SK-N-SH (cell line): Measurements from ENCODE around the gene MAP3K4. TPM values are rescaled to one million over a fixed set of nuclear protein-coding genes. Genes with fewer than 3 reads are reported as not detected.

Experiments
- CTCF ChIA-PET: fragments of 300-600, 350-600 bp; formaldehyde crosslinking; extraction: SDS; loops from one replicate; lab custom pipeline; 2021; lab: Yijun Ruan, JAX
- POLR2A ChIA-PET: fragments of 350-600 bp; sonication (Branson Sonifier 250); formaldehyde crosslinking; extraction: SDS; loops from one replicate; lab custom pipeline; 2020; ENCODE audit warnings: antibody characterized with exemption, inconsistent platforms; lab: Yijun Ruan, JAX
- DNase-seq: peaks from one replicate; pipeline ENCODE4 v3.0.0; 2012
- H2AFZ ChIP-seq: fragments of 200-600 bp; sonication (generic); 2 replicates; pipeline ENCODE4 v1.8.1; 2016; ENCODE audit warnings: antibody characterized with exemption, mild to moderate bottlenecking, low read depth
- H3F3A ChIP-seq: fragments of 200-600 bp; sonication (generic); replicated peaks from 2 replicates; pipeline ENCODE3; 2016; ENCODE audit warnings: antibody characterized with exemption, mild to moderate bottlenecking; ENCODE audit not compliant: insufficient read depth
- H3K27ac ChIP-seq, 2 experiments: fragments of 200-500 bp in 1 of 2; fragments of 200-600 bp in 1 of 2; sonication (Bioruptor generic) in 1 of 2; sonication (generic), shearing (Covaris generic) in 1 of 2; 2 replicates each; pipeline versions ENCODE4 v1.5.1 to v1.6.1; 2014 to 2016; ENCODE audit warnings: low read depth in 2 of 2, inconsistent platforms in 1 of 2, low read length in 1 of 2, mild to moderate bottlenecking in 1 of 2, mixed read lengths in 1 of 2
- H3K27me3 ChIP-seq: fragments of 200-600 bp; sonication (generic), shearing (Covaris generic); 2 replicates; pipeline ENCODE4 v1.6.1; 2016; ENCODE audit warnings: mixed run types; ENCODE audit not compliant: insufficient read depth
- H3K36me3 ChIP-seq, 2 experiments: fragments of 200-500 bp in 1 of 2; fragments of 200-600 bp in 1 of 2; sonication (Bioruptor generic) in 1 of 2; sonication (generic) in 1 of 2; replicated peaks in 1 of 2; 2 replicates each; pipeline versions ENCODE3 to v1.5.1; 2014 to 2016; ENCODE audit warnings: low read length in 1 of 2, mild to moderate bottlenecking in 1 of 2; ENCODE audit not compliant: insufficient read depth in 2 of 2, control insufficient read depth in 1 of 2
- H3K4me1 ChIP-seq, 2 experiments: fragments of 200-500 bp in 1 of 2; fragments of 200-600 bp in 1 of 2; sonication (Bioruptor generic) in 1 of 2; sonication (generic), shearing (Covaris generic) in 1 of 2; 2 replicates each; pipeline versions ENCODE4 v1.5.1 to v1.6.1; 2014 to 2016; ENCODE audit warnings: low read depth in 1 of 2, low read length in 1 of 2, mixed run types in 1 of 2; ENCODE audit not compliant: insufficient read depth in 2 of 2, control insufficient read depth in 1 of 2
- H3K4me2 ChIP-seq: fragments of 200-600 bp; sonication (generic), shearing (Covaris generic); 2 replicates; pipeline ENCODE4 v1.6.1; 2017; ENCODE audit warnings: mixed run types
- H3K4me3 ChIP-seq, 2 experiments: fragments of 200-500 bp in 1 of 2; fragments of 200-600 bp in 1 of 2; sonication (Bioruptor generic) in 1 of 2; sonication (generic), shearing (Covaris generic) in 1 of 2; 2 replicates each; pipeline versions ENCODE4 v1.5.1 to v1.8.1; 2014 to 2016; ENCODE audit warnings: low read depth in 2 of 2, inconsistent platforms in 1 of 2, low read length in 1 of 2, mild to moderate bottlenecking in 1 of 2, mixed read lengths in 1 of 2, moderate library complexity in 1 of 2
- H3K79me2 ChIP-seq: fragments of 200-600 bp; sonication (generic); 2 replicates; pipeline ENCODE4 v1.8.1; 2017; ENCODE audit warnings: mild to moderate bottlenecking; ENCODE audit not compliant: insufficient read depth
- H3K9ac ChIP-seq: fragments of 200-600 bp; sonication (generic); 2 replicates; pipeline ENCODE4 v1.6.1; 2017; ENCODE audit warnings: mixed run types
- H3K9me2 ChIP-seq: fragments of 200-600 bp; sonication (generic); 2 replicates; pipeline ENCODE4 v1.6.1; 2017; ENCODE audit warnings: mixed run types
- H3K9me3 ChIP-seq: fragments of 200-600 bp; sonication (generic); 2 replicates; pipeline ENCODE4 v1.6.1; 2017; ENCODE audit warnings: mixed run types, mild to moderate bottlenecking, moderate library complexity
- H4K20me1 ChIP-seq: fragments of 200-600 bp; sonication (generic); 2 replicates; pipeline ENCODE4 v1.6.1; 2017; ENCODE audit warnings: mild to moderate bottlenecking, mixed run types; ENCODE audit not compliant: insufficient read depth
- CTCF ChIP-seq: fragments of 200-600 bp; sonication (generic); IDR thresholded peaks from 2 replicates; pipeline ENCODE4 v1.6.1; 2017; ENCODE audit warnings: antibody characterized with exemption, mild to moderate bottlenecking, moderate library complexity
- FOXM1 ChIP-seq: IDR thresholded peaks from 2 replicates; pipeline ENCODE4 v1.4.0; 2012; ENCODE audit warnings: low read depth, mild to moderate bottlenecking
- GABPA ChIP-seq: IDR thresholded peaks from 2 replicates; pipeline ENCODE4 v1.4.0; 2012; ENCODE audit warnings: low read depth, mild to moderate bottlenecking
- GATA2 ChIP-seq: sonication (generic); formaldehyde crosslinking; IDR thresholded peaks from 2 replicates; pipeline ENCODE4 v1.5.0; 2020; ENCODE audit warnings: mild to moderate bottlenecking, missing genetic modification reagents
- MAX ChIP-seq: IDR thresholded peaks from 2 replicates; pipeline ENCODE4 v1.4.0; 2012; ENCODE audit warnings: low read depth
- NFIC ChIP-seq: IDR thresholded peaks from 2 replicates; pipeline ENCODE4 v1.4.0; 2012; ENCODE audit warnings: borderline replicate concordance
- RAD21 ChIP-seq: IDR thresholded peaks from 2 replicates; pipeline ENCODE4 v1.6.1; 2012; ENCODE audit warnings: mild to moderate bottlenecking, low read length
- RCOR1 ChIP-seq: fragments of 150-350 bp; IDR thresholded peaks from 2 replicates; pipeline ENCODE4 v1.6.1; 2017; ENCODE audit warnings: antibody characterized with exemption, low read length
- RXRA ChIP-seq: IDR thresholded peaks from 2 replicates; pipeline ENCODE4 v1.4.0; 2012; ENCODE audit warnings: low read depth, mild to moderate bottlenecking, borderline replicate concordance
- TAF1 ChIP-seq: IDR thresholded peaks from 2 replicates; pipeline ENCODE4 v1.6.1; 2012; ENCODE audit warnings: low read depth, mild to moderate bottlenecking, low read length, moderate library complexity, borderline replicate concordance
- TEAD4 ChIP-seq: IDR thresholded peaks from 2 replicates; pipeline ENCODE4 v1.4.0; 2012; ENCODE audit warnings: mild to moderate bottlenecking, borderline replicate concordance; ENCODE audit not compliant: insufficient read depth
- USF2 ChIP-seq: fragments of 150-350 bp; IDR thresholded peaks from 2 replicates; pipeline ENCODE4 v1.6.1; 2017; ENCODE audit warnings: antibody characterized with exemption, low read length, low read depth, borderline replicate concordance
- ZBTB33 ChIP-seq: IDR thresholded peaks from 2 replicates; pipeline ENCODE4 v1.4.0; 2012; ENCODE audit warnings: low read depth, borderline replicate concordance
- WGBS: methylation state at CpG from one replicate; pipeline ENCODE4 v1.1.6; 2017; ENCODE audit warnings: low lambda C conversion rate; 5-methylcytosine and 5-hydroxymethylcytosine counted together
- polyA plus RNA-seq, 3 experiments: library from polyadenylated mRNA; depleted of rRNA; stranded (reverse); fragments of >200 nt; gene quantifications; 2 replicates each; pipeline ENCODE4 v1.2.3, GENCODE V29; 2012

MAP3K4 gene
- polyA plus RNA-seq, 1 of the 3 experiments (the other 2 are of a cell fraction): 6.8 TPM

- DNase-seq: no peak
- TF ChIP-seq RXRA (no peak), GATA2 (CRISPR knock-in tag) (no peak), FOXM1 (no peak), MAX (no peak), RAD21 (no peak), ZBTB33 (no peak), TEAD4 (no peak), TAF1 (no peak), NFIC (no peak), USF2 (no peak), GABPA (no peak), CTCF (no peak), RCOR1 (no peak)
- TF ChIP-seq, all 33 proteins: peak for 0
- ChIA-PET CTCF (interaction anchor here (1.4 kb wide), 2 partner anchors 22 to 40 kb away, joined by 4 to 7 read pairs; no protein-coding TSS in a partner anchor), POLR2A (no interaction called here)
- Histone ChIP-seq H3K9me3 (no peaks in the 10 kb centered on the region), H3K27ac (no peak overlapping the region), H3K9me2 (no peaks in the 10 kb centered on the region), H3K9ac (no peak overlapping the region), H3K4me3 (no peak overlapping the region), H3K4me2 (no peak overlapping the region; the same call in 1 of the 2 replicates), H3F3A (no peaks in the 10 kb centered on the region), H3K4me1 (no peaks in the 10 kb centered on the region; a peak in 1 of 4 replicates), H3K36me3 (no peaks in the 10 kb centered on the region), H2AFZ (no peak overlapping the region), H3K79me2 (no peaks in the 10 kb centered on the region), H4K20me1 (no peaks in the 10 kb centered on the region), H3K27me3 (no peaks in the 10 kb centered on the region; the same call in 1 of the 2 replicates)
- 32% methylated on average over 11 of the region's 11 CpGs for WGBS
These were observed 38.8 kb upstream of the MAP3K4 start for GRCh38 chr6:160952633-160953281.
